ENCODE results near the gene AGBL2.

Gene AGBL2

DNA sequence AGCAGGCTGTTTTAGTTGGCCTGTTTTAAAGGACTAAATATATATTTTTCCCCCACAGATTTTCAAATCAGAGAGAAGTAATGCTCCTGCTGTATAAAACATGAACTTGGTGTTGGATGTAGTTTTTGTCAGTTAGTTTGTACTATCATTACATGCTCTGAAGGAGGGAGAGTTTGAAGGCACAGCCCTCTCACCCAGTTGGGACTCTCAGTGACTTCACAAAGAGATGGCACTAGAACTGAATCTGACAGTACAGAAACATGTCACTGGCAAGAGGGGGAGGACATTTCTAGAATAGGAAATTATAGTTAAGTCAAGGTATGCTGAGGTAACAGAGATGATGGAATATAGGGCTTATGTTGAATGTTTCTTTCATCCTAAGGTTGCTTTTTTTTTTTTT, 99.9 kb downstream of the AGBL2 start:
- Histone ChIP-seq H4K20me1 (ENCODE audit: insufficient read depth, low read length) (no peaks in the 10 kb centered on the region), H3K9ac (ENCODE audit: low read length) (no peak overlapping the region), H3K27ac (ENCODE audit: low read length) (no peak overlapping the region), H3K4me2 (ENCODE audit: low read length) (no peak overlapping the region), H3K4me1 (ENCODE audit: low read length) (peaks cover 26% of the 10 kb centered on the region), H2AFZ (ENCODE audit: low read depth, low read length) (no peak overlapping the region), H3K4me3 (ENCODE audit: low read length) (no peak overlapping the region), H3K79me2 (ENCODE audit: low read length) (no peaks in the 10 kb centered on the region), H3K36me3 (replicated peaks; ENCODE audit: low read depth, low read length) (peaks cover 13% of the 10 kb centered on the region), H3K27me3 (ENCODE audit: low read depth, low read length) (no peaks in the 10 kb centered on the region), H3K9me3 (ENCODE audit: insufficient read depth, low read length) (no peaks in the 10 kb centered on the region)
- TF ChIP-seq, protein P1, sequence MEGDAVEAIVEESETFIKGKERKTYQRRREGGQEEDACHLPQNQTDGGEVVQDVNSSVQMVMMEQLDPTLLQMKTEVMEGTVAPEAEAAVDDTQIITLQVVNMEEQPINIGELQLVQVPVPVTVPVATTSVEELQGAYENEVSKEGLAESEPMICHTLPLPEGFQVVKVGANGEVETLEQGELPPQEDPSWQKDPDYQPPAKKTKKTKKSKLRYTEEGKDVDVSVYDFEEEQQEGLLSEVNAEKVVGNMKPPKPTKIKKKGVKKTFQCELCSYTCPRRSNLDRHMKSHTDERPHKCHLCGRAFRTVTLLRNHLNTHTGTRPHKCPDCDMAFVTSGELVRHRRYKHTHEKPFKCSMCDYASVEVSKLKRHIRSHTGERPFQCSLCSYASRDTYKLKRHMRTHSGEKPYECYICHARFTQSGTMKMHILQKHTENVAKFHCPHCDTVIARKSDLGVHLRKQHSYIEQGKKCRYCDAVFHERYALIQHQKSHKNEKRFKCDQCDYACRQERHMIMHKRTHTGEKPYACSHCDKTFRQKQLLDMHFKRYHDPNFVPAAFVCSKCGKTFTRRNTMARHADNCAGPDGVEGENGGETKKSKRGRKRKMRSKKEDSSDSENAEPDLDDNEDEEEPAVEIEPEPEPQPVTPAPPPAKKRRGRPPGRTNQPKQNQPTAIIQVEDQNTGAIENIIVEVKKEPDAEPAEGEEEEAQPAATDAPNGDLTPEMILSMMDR (IDR thresholded peaks at IDR 0.05; ENCODE audit: low read depth, low read length), result no peak
- no peak for TF ChIP-seq EZH2phosphoT487 (IDR thresholded peaks at IDR 0.05; ENCODE audit: low read depth)

DNA sequence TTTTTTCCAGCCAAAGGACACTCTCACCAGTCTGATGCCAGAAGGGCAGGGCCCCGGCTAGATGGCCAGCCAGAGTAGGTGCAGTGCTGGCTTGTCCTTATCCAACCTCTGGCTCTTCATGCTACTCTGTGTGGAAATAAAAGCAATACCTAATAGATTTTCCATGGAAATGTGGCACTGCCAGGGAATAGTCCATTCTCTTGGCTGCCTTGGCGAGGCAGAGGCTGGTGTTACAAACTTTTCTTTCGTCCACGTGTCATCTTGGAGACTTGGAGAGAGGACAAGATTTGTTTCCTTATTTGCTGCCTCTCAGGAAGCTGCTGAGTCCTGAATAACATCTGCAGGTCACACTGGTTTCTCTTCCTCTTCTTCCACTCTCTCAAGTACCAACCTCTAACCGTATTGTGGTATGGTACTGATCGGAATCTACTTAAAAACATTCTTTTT, 103.8 kb downstream of the AGBL2 start:
- H3K9ac ChIP-seq (ENCODE audit: low read length), result no peak overlapping the region
- no peaks in the 10 kb centered on the region for H3K9me3 ChIP-seq (ENCODE audit: insufficient read depth, low read length)
- no peaks in the 10 kb centered on the region for H3K27me3 ChIP-seq (ENCODE audit: low read depth, low read length)
- peaks cover 15% of the 10 kb centered on the region for H3K4me1 ChIP-seq (ENCODE audit: low read length)
- TF ChIP-seq, protein P1 (IDR thresholded peaks at IDR 0.05; ENCODE audit: low read depth, low read length), result no peak
- no peak for TF ChIP-seq EZH2phosphoT487 (IDR thresholded peaks at IDR 0.05; ENCODE audit: low read depth)
- peak overlapping the region; percentile 26; the same call in 1 of the 2 replicates for H3K27ac ChIP-seq (ENCODE audit: low read length)
- no peaks in the 10 kb centered on the region for H3K79me2 ChIP-seq (ENCODE audit: low read length)
- H4K20me1 ChIP-seq (ENCODE audit: insufficient read depth, low read length), result no peaks in the 10 kb centered on the region
- peak overlapping the region; percentile 66 for H3K4me2 ChIP-seq (ENCODE audit: low read length)
- no peak overlapping the region for H2AFZ ChIP-seq (ENCODE audit: low read depth, low read length)
- peak overlapping the region; percentile 35 for H3K4me3 ChIP-seq (ENCODE audit: low read length)
- H3K36me3 ChIP-seq (replicated peaks; ENCODE audit: low read depth, low read length), result peaks cover 7% of the 10 kb centered on the region

GRCh38 chr11:47609675-47610074, 105.5 kb downstream of the AGBL2 start:
- peaks cover 7% of the 10 kb centered on the region for H3K36me3 ChIP-seq (replicated peaks; ENCODE audit: low read depth, low read length)

More at GRCh38 chr11:47609675-47610074, 105.5 kb downstream of the AGBL2 start:
- no peak overlapping the region for H3K27ac ChIP-seq (ENCODE audit: low read length)
- H3K9me3 ChIP-seq (ENCODE audit: insufficient read depth, low read length), result no peaks in the 10 kb centered on the region
- no peaks in the 10 kb centered on the region for H4K20me1 ChIP-seq (ENCODE audit: insufficient read depth, low read length)
- H3K4me3 ChIP-seq (ENCODE audit: low read length), result no peak overlapping the region
- H3K4me2 ChIP-seq (ENCODE audit: low read length), result no peak overlapping the region
- H3K9ac ChIP-seq (ENCODE audit: low read length), result no peak overlapping the region
- H3K27me3 ChIP-seq (ENCODE audit: low read depth, low read length), result no peaks in the 10 kb centered on the region
- no peak overlapping the region for H2AFZ ChIP-seq (ENCODE audit: low read depth, low read length)
- no peaks in the 10 kb centered on the region for H3K79me2 ChIP-seq (ENCODE audit: low read length)
- no peak for TF ChIP-seq EZH2phosphoT487 (IDR thresholded peaks at IDR 0.05; ENCODE audit: low read depth)
- TF ChIP-seq, protein P1 (IDR thresholded peaks at IDR 0.05; ENCODE audit: low read depth, low read length), result no peak
- peaks cover 15% of the 10 kb centered on the region for H3K4me1 ChIP-seq (ENCODE audit: low read length)

Data from OCI-LY3 (cell line).